Vagina (tissue), 2 donors: ENCODE data around the gene RASGEF1C.

Source experiments
- CTCF ChIP-seq, 3 experiments: fragments of 450-650 bp in 2 of 3; fragments of 200-600 bp in 1 of 3; sonication (generic) in 1 of 3; IDR thresholded peaks; one replicate each; pipeline ENCODE4 v1.5.1; 2017 to 2019; ENCODE audit warnings: antibody characterized with exemption in 3 of 3, mild to moderate bottlenecking in 2 of 3, moderate library complexity in 2 of 3
- POLR2A ChIP-seq, 2 donors: fragments of 450-650 bp; IDR thresholded peaks; one replicate each; pipeline ENCODE4 v1.6.1; 2017; ENCODE audit warnings: antibody characterized with exemption in 2 of 2, mild to moderate bottlenecking in 2 of 2, moderate library complexity in 2 of 2

GRCh38 chr5:180097926-180098325, 111.1 kb downstream of the RASGEF1C start:
- TF ChIP-seq CTCF (IDR thresholded peaks at IDR 0.05), result no peak
- no peak for TF ChIP-seq POLR2A (IDR thresholded peaks at IDR 0.05)
